Measurements from ENCODE around the gene SLC4A1AP. TPM values are rescaled to one million over a fixed set of nuclear protein-coding genes. Genes with fewer than 3 reads are reported as not detected.

SLC4A1AP gene
- total and polyA plus RNA-seq, 9 of the 15 experiments (the other 6 are each of a cell fraction or from before 2014, with no cell fraction given): 8.1 to 40.5 (median 35.3) TPM

- TF ChIP-seq HMGN3 (IDR thresholded peaks at IDR 0.05; ENCODE audit: borderline replicate concordance, extremely low read depth, insufficient read length, low read depth, low read length): peak; percentile 47
- TF ChIP-seq ATF4 (CRISPR knock-in tag; IDR thresholded peaks at IDR 0.05): 0 out of 2 replicates have a peak, but pooled peaks have one; percentile 18
- no peak for TF ChIP-seq SRSF9 (IDR thresholded peaks at IDR 0.05; ENCODE audit: borderline replicate concordance, low read depth, low read length)
- peak; percentile 76 for TF ChIP-seq POLR2G (IDR thresholded peaks at IDR 0.05; ENCODE audit: low read depth, low read length)
- peak in 1 of 2 experiments; percentile 23; a peak in 1 of 4 replicates for TF ChIP-seq NRF1 (conservative IDR thresholded peaks at IDR 0.05 in 1 of 2, IDR thresholded peaks at IDR 0.05 in 1 of 2)
- TF ChIP-seq GABPA (tag; conservative IDR thresholded peaks at IDR 0.05; ENCODE audit: low read depth): peak; percentile 81
- peak; percentile 67; the same call in 1 of the 2 replicates for TF ChIP-seq HNRNPL (IDR thresholded peaks at IDR 0.05; ENCODE audit: low read depth, low read length)
- no peak for TF ChIP-seq PTRF (tag; IDR thresholded peaks at IDR 0.05)
- peak; percentile 16 for TF ChIP-seq TAF1 (IDR thresholded peaks at IDR 0.05; ENCODE audit: control insufficient read depth, extremely low read depth, insufficient read depth, low read length, severe bottlenecking)
- no peak for TF ChIP-seq ZBTB26 (CRISPR knock-in tag; IDR thresholded peaks at IDR 0.05)
- TF ChIP-seq HDGF (IDR thresholded peaks at IDR 0.05): no peak
- TF ChIP-seq ZBTB49 (CRISPR knock-in tag; IDR thresholded peaks at IDR 0.05; ENCODE audit: borderline replicate concordance): no peak
- 0 out of 2 replicates have a peak, but pooled peaks have one; percentile 71 for TF ChIP-seq ZNF76 (CRISPR knock-in tag; IDR thresholded peaks at IDR 0.05; ENCODE audit: borderline replicate concordance)
- peak; percentile 54 for TF ChIP-seq ELF1 (tag; IDR thresholded peaks at IDR 0.05)
- TF ChIP-seq SMARCC2 (IDR thresholded peaks at IDR 0.05; ENCODE audit: low read depth): no peak
- no peak for TF ChIP-seq MAFG (tag; conservative IDR thresholded peaks at IDR 0.05)
- TF ChIP-seq BCLAF1 (IDR thresholded peaks at IDR 0.05; ENCODE audit: borderline replicate concordance in 1 of 2, control insufficient read depth in 1 of 2, low read depth in 2 of 2, low read length in 1 of 2): no peak
Measured at GRCh38 chr2:27735263-27735904, 71.7 kb downstream of the SLC4A1AP start (continued).
